Neutrophil (primary cell): ENCODE results near the gene SPATA46.

ENCODE experiments used
- H3K27ac ChIP-seq: fragments of 200-600 bp; sonication (generic); 2 replicates; pipeline ENCODE4 v1.5.1; 2016; ENCODE audit warnings: mild to moderate bottlenecking, moderate library complexity
- H3K27me3 ChIP-seq: fragments of 200-600 bp; sonication (generic); 2 replicates; pipeline ENCODE4 v1.6.0; 2016; ENCODE audit warnings: mild to moderate bottlenecking
- H3K36me3 ChIP-seq: fragments of 200-600 bp; sonication (generic); 2 replicates; pipeline ENCODE4 v1.5.1; 2017
- H3K4me1 ChIP-seq, 2 experiments: fragments of 200-600 bp in 1 of 2; sonication (generic) in 1 of 2; 1 replicate in 1 of 2; 2 replicates in 1 of 2; pipeline versions ENCODE4 v1.5.1 to v1.6.1; 2013 to 2016; ENCODE audit warnings: low read depth in 1 of 2, low read length in 1 of 2, mild to moderate bottlenecking in 1 of 2, moderate library complexity in 1 of 2; ENCODE audit not compliant: control insufficient read depth in 1 of 2, insufficient read depth in 1 of 2
- H3K4me3 ChIP-seq, 2 experiments: fragments of 200-600 bp in 1 of 2; sonication (generic) in 1 of 2; 1 replicate in 1 of 2; 2 replicates in 1 of 2; pipeline ENCODE4 v1.5.1; 2013 to 2016; ENCODE audit warnings: low read depth in 1 of 2, low read length in 1 of 2, mild to moderate bottlenecking in 1 of 2, moderate library complexity in 1 of 2
- H3K9me3 ChIP-seq: fragments of 200-600 bp; sonication (generic); 2 replicates; pipeline ENCODE4 v1.5.1; 2016
- CTCF ChIP-seq: fragments of 200-600 bp; sonication (generic); IDR thresholded peaks from 2 replicates; pipeline ENCODE4 v1.5.1; 2016; ENCODE audit warnings: antibody characterized with exemption

The SPATA46 gene

GRCh38 chr1:162326559-162326958 is 50.1 kb downstream of the SPATA46 start:
- Histone ChIP-seq H3K36me3 (no peaks in the 10 kb centered on the region), H3K4me3 (no peak overlapping the region), H3K27ac (peak overlapping the region; percentile 78), H3K4me1 (peaks cover 33 to 39% of the 10 kb centered on the region in 2 experiments), H3K9me3 (no peaks in the 10 kb centered on the region), H3K27me3 (no peaks in the 10 kb centered on the region)
- TF ChIP-seq CTCF: no peak

GRCh38 chr1:162324396-162324795 is 52.3 kb downstream of the SPATA46 start:
- H3K9me3 ChIP-seq: no peaks in the 10 kb centered on the region
- no peaks in the 10 kb centered on the region for H3K27me3 ChIP-seq
- H3K27ac ChIP-seq: no peak overlapping the region
- TF ChIP-seq CTCF: no peak
- no peaks in the 10 kb centered on the region for H3K36me3 ChIP-seq
- H3K4me1 ChIP-seq: peaks cover 30 to 34% of the 10 kb centered on the region in 2 experiments
- H3K4me3 ChIP-seq: no peak overlapping the region
